ENCODE results near the gene HCAR2. TPM values are rescaled to one million over a fixed set of nuclear protein-coding genes. Genes with fewer than 3 reads are reported as not detected.
"Not testable (repeated sequence)": the region's sequence is repeated elsewhere in the genome, so short reads cannot be mapped to it uniquely, and the experiment has no call there.

Gene HCAR2
- total and polyA plus RNA-seq, 2 of the 4 experiments (the other 2 are of a cell fraction): not detected

DNA sequence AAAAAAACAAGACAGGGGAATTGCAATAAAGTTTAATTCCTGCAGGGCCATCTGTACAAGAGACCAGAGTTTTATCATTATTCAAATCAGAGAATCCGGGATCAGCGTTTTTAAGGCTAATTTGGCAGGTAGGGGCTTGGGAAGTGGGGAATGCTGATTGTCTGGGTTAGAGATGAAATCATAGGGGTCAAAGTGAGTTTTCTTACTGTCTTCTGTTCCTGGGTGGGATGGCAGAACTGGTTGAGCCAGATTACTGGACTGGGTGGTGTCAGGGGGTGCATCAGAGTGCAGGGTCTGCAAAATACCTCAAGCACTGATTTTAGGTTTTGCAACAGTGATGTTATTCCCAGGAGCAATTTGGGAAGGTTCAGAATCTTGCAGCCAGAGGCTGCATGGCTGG is 7.2 kb upstream of the HCAR2 start:
- H3K14ac ChIP-seq (replicated peaks; ENCODE audit: low read depth, low read length); intact Hi-C loops (cut with micrococcal nuclease); H3K4me1 ChIP-seq (ENCODE audit: control insufficient read depth, insufficient read depth, low read length); H2AFZ ChIP-seq (replicated peaks; ENCODE audit: low read length, poor library complexity); H3K27ac ChIP-seq (ENCODE audit: insufficient read depth, low read length); H3K9me1 ChIP-seq (ENCODE audit: insufficient read depth, low read length); H2BK15ac ChIP-seq (ENCODE audit: low read depth, low read length); H3K36me3 ChIP-seq (ENCODE audit: control insufficient read depth, insufficient read depth, low read length); H3K4ac ChIP-seq (ENCODE audit: low read depth, low read length); H4K5ac ChIP-seq (ENCODE audit: low read depth, low read length); H3K9ac ChIP-seq (ENCODE audit: low read depth, low read length); H4K20me1 ChIP-seq (ENCODE audit: insufficient read depth, low read length); H4K91ac ChIP-seq (ENCODE audit: insufficient read depth, low read depth, low read length); H3K27me3 ChIP-seq (ENCODE audit: control insufficient read depth, insufficient read depth, low read length); H3K4me3 ChIP-seq (ENCODE audit: insufficient read depth, low read depth, low read length); H3K4me2 ChIP-seq (ENCODE audit: low read depth, low read length); BruUV-seq (replicated peaks); in situ Hi-C loops (cut with MboI; ENCODE audit: low sequenced_read_pairs); dilution Hi-C loops (cut with HindIII; ENCODE audit: low sequenced_read_pairs, unreplicated experiment); H2BK5ac ChIP-seq (ENCODE audit: low read depth, low read length, poor library complexity, severe bottlenecking); H3K79me1 ChIP-seq (ENCODE audit: low read depth in 1 of 2, low read length in 2 of 2); H3K23ac ChIP-seq (ENCODE audit: low read depth, low read length); H2BK120ac ChIP-seq (ENCODE audit: low read depth, low read length); H3K18ac ChIP-seq (ENCODE audit: low read depth, low read length); H3K9me3 ChIP-seq (ENCODE audit: control insufficient read depth, insufficient read depth, low read length); CTCF ChIA-PET; H3K56ac ChIP-seq (ENCODE audit: extremely low read depth, insufficient read depth, low read length); H4K8ac ChIP-seq (ENCODE audit: low read depth in 2 of 2, low read length in 2 of 2); H2AK5ac ChIP-seq (ENCODE audit: low read depth, low read length); H2AK9ac ChIP-seq (replicated peaks; ENCODE audit: low read depth, low read length, poor library complexity); H2BK20ac ChIP-seq (ENCODE audit: low read depth, low read length); POLR2A ChIA-PET (ENCODE audit: unreplicated experiment); ATAC-seq (ENCODE audit: low read depth); DNase-seq: not testable (repeated sequence)
- WGBS, 2 experiments (ENCODE audit: extremely low coverage in 2 of 2, insufficient read length in 1 of 2): no CpG with 5 or more reads among the region's 2 CpGs

GRCh38 chr12:122709287-122709686 is 6.1 kb upstream of the HCAR2 start:
- H3K36me3 ChIP-seq (ENCODE audit: control insufficient read depth, insufficient read depth, low read length); ATAC-seq (ENCODE audit: low read depth); in situ Hi-C loops (cut with MboI; ENCODE audit: low sequenced_read_pairs): not testable (repeated sequence)

More at GRCh38 chr12:122709287-122709686, 6.1 kb upstream of the HCAR2 start:
- H4K91ac ChIP-seq (ENCODE audit: insufficient read depth, low read depth, low read length); H2BK15ac ChIP-seq (ENCODE audit: low read depth, low read length); H4K8ac ChIP-seq (ENCODE audit: low read depth in 2 of 2, low read length in 2 of 2); H3K14ac ChIP-seq (replicated peaks; ENCODE audit: low read depth, low read length); CTCF ChIA-PET; H3K56ac ChIP-seq (ENCODE audit: extremely low read depth, insufficient read depth, low read length); H3K4me1 ChIP-seq (ENCODE audit: control insufficient read depth, insufficient read depth, low read length); H3K4me3 ChIP-seq (ENCODE audit: insufficient read depth, low read depth, low read length); H3K27ac ChIP-seq (ENCODE audit: insufficient read depth, low read length); H3K9me1 ChIP-seq (ENCODE audit: insufficient read depth, low read length); H2BK120ac ChIP-seq (ENCODE audit: low read depth, low read length); H3K79me1 ChIP-seq (ENCODE audit: low read depth in 1 of 2, low read length in 2 of 2); H4K20me1 ChIP-seq (ENCODE audit: insufficient read depth, low read length); H3K9ac ChIP-seq (ENCODE audit: low read depth, low read length); H3K4ac ChIP-seq (ENCODE audit: low read depth, low read length); BruUV-seq (replicated peaks); H2BK20ac ChIP-seq (ENCODE audit: low read depth, low read length); POLR2A ChIA-PET (ENCODE audit: unreplicated experiment); H2AK9ac ChIP-seq (replicated peaks; ENCODE audit: low read depth, low read length, poor library complexity); H3K27me3 ChIP-seq (ENCODE audit: control insufficient read depth, insufficient read depth, low read length); dilution Hi-C loops (cut with HindIII; ENCODE audit: low sequenced_read_pairs, unreplicated experiment); H2BK5ac ChIP-seq (ENCODE audit: low read depth, low read length, poor library complexity, severe bottlenecking); intact Hi-C loops (cut with micrococcal nuclease); DNase-seq; H2AFZ ChIP-seq (replicated peaks; ENCODE audit: low read length, poor library complexity); H3K23ac ChIP-seq (ENCODE audit: low read depth, low read length); H3K9me3 ChIP-seq (ENCODE audit: control insufficient read depth, insufficient read depth, low read length); H4K5ac ChIP-seq (ENCODE audit: low read depth, low read length); H2AK5ac ChIP-seq (ENCODE audit: low read depth, low read length); H3K18ac ChIP-seq (ENCODE audit: low read depth, low read length); H3K4me2 ChIP-seq (ENCODE audit: low read depth, low read length): not testable (repeated sequence)
- WGBS, 2 experiments (ENCODE audit: extremely low coverage in 2 of 2, insufficient read length in 1 of 2): no CpG with 5 or more reads among the region's 3 CpGs
